ENCODE results near the gene HEYL. TPM values are rescaled to one million over a fixed set of nuclear protein-coding genes. Genes with fewer than 3 reads are reported as not detected.

The HEYL gene
- total RNA-seq, 1 experiment from 2014 or later, result 8.8 TPM

- Histone ChIP-seq H3K9me2 (ENCODE audit: insufficient read depth) (no peaks in the 10 kb centered on the region), H3K9ac (ENCODE audit: low read length) (no peak overlapping the region), H3K27ac (ENCODE audit: low read depth, low read length) (no peak overlapping the region), H3K4me1 (ENCODE audit: control insufficient read depth in 1 of 2, insufficient read depth in 2 of 2, low read length in 2 of 2) (no peaks in the 10 kb centered on the region), H4K20me1 (ENCODE audit: insufficient read depth) (no peaks in the 10 kb centered on the region), H3K4me2 (ENCODE audit: low read length) (no peak overlapping the region), H3K79me2 (ENCODE audit: insufficient read depth, low read length) (no peaks in the 10 kb centered on the region), H3K4me3 (replicated peaks in 1 of 2; ENCODE audit: low read depth in 1 of 2, low read length in 2 of 2) (no peak overlapping the region), H3K36me3 (ENCODE audit: control insufficient read depth in 1 of 2, insufficient read depth in 2 of 2, low read length in 2 of 2) (no peaks in the 10 kb centered on the region), H3K9me3 (ENCODE audit: control insufficient read depth in 1 of 2, insufficient read depth in 1 of 2, low read depth in 1 of 2, low read length in 2 of 2) (no peaks in the 10 kb centered on the region), H3K27me3 (ENCODE audit: insufficient read depth, low read length) (no peaks in the 10 kb centered on the region), H2AFZ (ENCODE audit: low read depth, low read length, poor library complexity, severe bottlenecking) (no peak overlapping the region)
- ChIA-PET POLR2A (interaction anchor here (0.9 kb wide), 1 partner anchor 64 kb away, joined by 4 read pairs; no protein-coding TSS in a partner anchor), RAD21 (ENCODE audit: low non-redundant PET in 1 of 2, low total read pairs in 2 of 2, uncharacterized antibody in 2 of 2, unreplicated experiment in 2 of 2) (no interaction called here), CTCF (interaction anchor here (1.6 to 5.6 kb wide), 3 partner anchors 14 to 50 kb away, joined by 4 to 38 read pairs (median 5); no protein-coding TSS in a partner anchor)
- no peak for TF ChIP-seq ZFX (IDR thresholded peaks at IDR 0.05)
- no peak for TF ChIP-seq EZH2 (IDR thresholded peaks at IDR 0.05)
- no peak for TF ChIP-seq MAX (IDR thresholded peaks at IDR 0.05)
- no peak for TF ChIP-seq TCF7L2 (IDR thresholded peaks at IDR 0.05; ENCODE audit: borderline replicate concordance, extremely low read depth, insufficient read depth, insufficient read length)
- TF ChIP-seq REST (IDR thresholded peaks at IDR 0.05; ENCODE audit: low read depth), result no peak
- TF ChIP-seq EZH2phosphoT487 (IDR thresholded peaks at IDR 0.05; ENCODE audit: borderline replicate concordance), result no peak
- no peak for TF ChIP-seq CTCF (IDR thresholded peaks at IDR 0.05 in 2 of 3, conservative IDR thresholded peaks at IDR 0.05 in 1 of 3; ENCODE audit: borderline replicate concordance in 1 of 3, insufficient read depth in 1 of 3, low read depth in 2 of 3, low read length in 2 of 3)
- TF ChIP-seq ZNF274 (IDR thresholded peaks at IDR 0.05; ENCODE audit: low read depth, low read length), result no peak
- TF ChIP-seq YY1 (IDR thresholded peaks at IDR 0.05; ENCODE audit: extremely low read depth, insufficient replicate concordance, low read depth, low read length), result no peak
- no peak for TF ChIP-seq ATF3 (IDR thresholded peaks at IDR 0.05)
- TF ChIP-seq CBX3 (IDR thresholded peaks at IDR 0.05; ENCODE audit: low read depth), result no peak
- TF ChIP-seq POLR2A (IDR thresholded peaks at IDR 0.05; ENCODE audit: borderline replicate concordance, extremely low read depth, insufficient read depth, insufficient read length), result no peak
- no TSS peak for BruUV-seq (replicated peaks)
- no peak for DNase-seq (ENCODE audit: low read depth, low spot score)
- intact Hi-C loops (cut with micrococcal nuclease), result no loop called here
- ATAC-seq, result no peak
These were observed 31.2 kb upstream of the HEYL start for GRCh38 chr1:39670689-39671088.

All from HCT116 (cell line).